ENCODE data around the gene MOAP1.

- TF ChIP-seq EZH2phosphoT487 (IDR thresholded peaks at IDR 0.05; ENCODE audit: low read depth, severe bottlenecking, unreplicated experiment) (no peak), EZH2 (IDR thresholded peaks at IDR 0.05; ENCODE audit: borderline replicate concordance) (no peak)
- TF ChIP-seq, protein P1, sequence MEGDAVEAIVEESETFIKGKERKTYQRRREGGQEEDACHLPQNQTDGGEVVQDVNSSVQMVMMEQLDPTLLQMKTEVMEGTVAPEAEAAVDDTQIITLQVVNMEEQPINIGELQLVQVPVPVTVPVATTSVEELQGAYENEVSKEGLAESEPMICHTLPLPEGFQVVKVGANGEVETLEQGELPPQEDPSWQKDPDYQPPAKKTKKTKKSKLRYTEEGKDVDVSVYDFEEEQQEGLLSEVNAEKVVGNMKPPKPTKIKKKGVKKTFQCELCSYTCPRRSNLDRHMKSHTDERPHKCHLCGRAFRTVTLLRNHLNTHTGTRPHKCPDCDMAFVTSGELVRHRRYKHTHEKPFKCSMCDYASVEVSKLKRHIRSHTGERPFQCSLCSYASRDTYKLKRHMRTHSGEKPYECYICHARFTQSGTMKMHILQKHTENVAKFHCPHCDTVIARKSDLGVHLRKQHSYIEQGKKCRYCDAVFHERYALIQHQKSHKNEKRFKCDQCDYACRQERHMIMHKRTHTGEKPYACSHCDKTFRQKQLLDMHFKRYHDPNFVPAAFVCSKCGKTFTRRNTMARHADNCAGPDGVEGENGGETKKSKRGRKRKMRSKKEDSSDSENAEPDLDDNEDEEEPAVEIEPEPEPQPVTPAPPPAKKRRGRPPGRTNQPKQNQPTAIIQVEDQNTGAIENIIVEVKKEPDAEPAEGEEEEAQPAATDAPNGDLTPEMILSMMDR (IDR thresholded peaks at IDR 0.05; ENCODE audit: poor library complexity) = no peak
Observed at GRCh38 chr14:93230539-93230938, 45.8 kb upstream of the MOAP1 start.
